H54 (cell line): ENCODE measurements around the gene NGB.

Experiments
- DNase-seq: peaks from one replicate; pipeline ENCODE4 v3.0.0; 2011; ENCODE audit warnings: low spot score, mixed read lengths; ENCODE audit not compliant: insufficient read length
- FAIRE-seq: peaks from 3 replicates; lab custom pipeline; 2011; peaks lifted over from hg19 to GRCh38; lab: Jason Lieb, UNC
- POLR2A ChIP-seq: IDR thresholded peaks from 2 replicates; pipeline ENCODE4 v1.6.1; 2011; ENCODE audit warnings: low read depth, mild to moderate bottlenecking, low read length

The NGB gene

GRCh38 chr14:77279719-77280118, 8.7 kb upstream of the NGB start:
- DNase-seq (no peak), FAIRE-seq (no peak)
- no peak for TF ChIP-seq POLR2A

GRCh38 chr14:77278461-77279230, 7.6 kb upstream of the NGB start:
- TF ChIP-seq POLR2A, result no peak
- FAIRE-seq, result no peak

GRCh38 chr14:77276959-77277358, 6.0 kb upstream of the NGB start:
- TF ChIP-seq POLR2A, result no peak
- DNase-seq, result no peak
- no peak for FAIRE-seq

More at GRCh38 chr14:77278461-77279230, 7.6 kb upstream of the NGB start:
- no peak for DNase-seq

GRCh38 chr14:77276295-77276935, 5.4 kb upstream of the NGB start:
- DNase-seq (no peak), FAIRE-seq (no peak)
- no peak for TF ChIP-seq POLR2A

GRCh38 chr14:77275601-77276017, 4.6 kb upstream of the NGB start:
- DNase-seq (no peak), FAIRE-seq (no peak)
- no peak for TF ChIP-seq POLR2A

GRCh38 chr14:77275041-77275580, 4.1 kb upstream of the NGB start:
- no peak for TF ChIP-seq POLR2A
- FAIRE-seq (no peak), DNase-seq (no peak)

GRCh38 chr14:77273796-77274195, 2.8 kb upstream of the NGB start:
- TF ChIP-seq POLR2A, result no peak
- no peak for FAIRE-seq
- DNase-seq, result no peak

- DNase-seq (no peak), FAIRE-seq (no peak)
- TF ChIP-seq POLR2A, result no peak
These were observed 1.3 kb upstream of the NGB start for GRCh38 chr14:77272261-77272660.

GRCh38 chr14:77270361-77271112, 469 bp downstream of the NGB start:
- no peak for DNase-seq

GRCh38 chr14:77268989-77269600, 1.9 kb downstream of the NGB start:
- no peak for DNase-seq
- TF ChIP-seq POLR2A, result no peak
- FAIRE-seq, result no peak

More at GRCh38 chr14:77270361-77271112, 469 bp downstream of the NGB start:
- TF ChIP-seq POLR2A, result no peak
- no peak for FAIRE-seq

- FAIRE-seq, result no peak
- TF ChIP-seq POLR2A, result no peak
- no peak for DNase-seq
These were observed 2.9 kb downstream of the NGB start for GRCh38 chr14:77267937-77268699.

GRCh38 chr14:77266336-77266735, 4.7 kb downstream of the NGB start:
- FAIRE-seq (no peak), DNase-seq (no peak)
- no peak for TF ChIP-seq POLR2A
